ENCODE results near the gene TP53I11. TPM values are rescaled to one million over a fixed set of nuclear protein-coding genes. Genes with fewer than 3 reads are reported as not detected.

Gene TP53I11
- total and polyA plus RNA-seq, 9 of the 15 experiments (the other 6 are each of a cell fraction or from before 2014, with no cell fraction given), result 0.14 to 2.5 (median 1.2) TPM; not detected in 2

GRCh38 chr11:44971185-44971584 lies 20.5 kb upstream of the TP53I11 start (continued):
- TF ChIP-seq GABPB2 (CRISPR knock-in tag; conservative IDR thresholded peaks at IDR 0.05) (no peak), SMAD4 (CRISPR knock-in tag; conservative IDR thresholded peaks at IDR 0.05) (0 out of 2 replicates have a peak, but pooled peaks have one; percentile 37), PBX2 (CRISPR knock-in tag; IDR thresholded peaks at IDR 0.05; ENCODE audit: low read depth) (no peak), PBX2 (tag; conservative IDR thresholded peaks at IDR 0.05; ENCODE audit: low read depth) (no peak), NR4A1 (CRISPR knock-in tag; IDR thresholded peaks at IDR 0.05) (no peak), NR4A1 (tag; IDR thresholded peaks at IDR 0.05) (0 out of 2 replicates have a peak, but pooled peaks have one; percentile 20), ZBTB11 (CRISPR knock-in tag; IDR thresholded peaks at IDR 0.05) (peak in 1 of 3 experiments; percentile 52; a peak in 1 of 6 replicates), BHLHE40 (IDR thresholded peaks at IDR 0.05; ENCODE audit: low read length) (peak; percentile 74), PRMT5 (CRISPR knock-in tag; IDR thresholded peaks at IDR 0.05) (no peak), TCF3 (CRISPR knock-in tag; IDR thresholded peaks at IDR 0.05) (peak; percentile 96), ZNF766 (CRISPR knock-in tag; conservative IDR thresholded peaks at IDR 0.05) (0 out of 2 replicates have a peak, but pooled peaks have one; percentile 20), MAFG (tag; conservative IDR thresholded peaks at IDR 0.05) (peak; percentile 59), ZNF444 (CRISPR knock-in tag; IDR thresholded peaks at IDR 0.05) (no peak), STAT5A (IDR thresholded peaks at IDR 0.05; ENCODE audit: borderline replicate concordance, low read length) (peak; percentile 25; the same call in 1 of the 2 replicates), ID3 (CRISPR knock-in tag; IDR thresholded peaks at IDR 0.05) (no peak), ID3 (tag; IDR thresholded peaks at IDR 0.05) (0 out of 2 replicates have a peak, but pooled peaks have one; percentile 26)
- TF ChIP-seq, protein P1, sequence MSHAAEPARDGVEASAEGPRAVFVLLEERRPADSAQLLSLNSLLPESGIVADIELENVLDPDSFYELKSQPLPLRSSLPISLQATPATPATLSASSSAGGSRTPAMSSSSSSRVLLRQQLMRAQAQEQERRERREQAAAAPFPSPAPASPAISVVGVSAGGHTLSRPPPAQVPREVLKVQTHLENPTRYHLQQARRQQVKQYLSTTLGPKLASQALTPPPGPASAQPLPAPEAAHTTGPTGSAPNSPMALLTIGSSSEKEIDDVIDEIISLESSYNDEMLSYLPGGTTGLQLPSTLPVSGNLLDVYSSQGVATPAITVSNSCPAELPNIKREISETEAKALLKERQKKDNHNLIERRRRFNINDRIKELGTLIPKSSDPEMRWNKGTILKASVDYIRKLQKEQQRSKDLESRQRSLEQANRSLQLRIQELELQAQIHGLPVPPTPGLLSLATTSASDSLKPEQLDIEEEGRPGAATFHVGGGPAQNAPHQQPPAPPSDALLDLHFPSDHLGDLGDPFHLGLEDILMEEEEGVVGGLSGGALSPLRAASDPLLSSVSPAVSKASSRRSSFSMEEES (CRISPR knock-in tag; IDR thresholded peaks at IDR 0.05), result no peak

Data from K562 (cell line).